H1 (cell line): ENCODE measurements around the gene CSTF3. TPM values are rescaled to one million over a fixed set of nuclear protein-coding genes. Genes with fewer than 3 reads are reported as not detected.

ENCODE experiments used
- CTCF ChIA-PET: fragments of 300-600 bp; sonication (Branson Sonifier 250); formaldehyde crosslinking; loops from one replicate; lab custom pipeline; 2021; ENCODE audit not compliant: partially characterized antibody; lab: Charles Lee
- POLR2A ChIA-PET: fragments of 300-600 bp; sonication (Branson Sonifier 250); formaldehyde crosslinking; loops from one replicate; lab custom pipeline; 2021; ENCODE audit warnings: inconsistent platforms; ENCODE audit not compliant: partially characterized antibody; lab: Charles Lee
- DNase-seq, 2 experiments: peaks; one replicate each; pipeline versions ENCODE4 v3.0.0 to v3.0.0-alpha.2; 2010 to 2022; ENCODE audit warnings: low spot score in 2 of 2, low read depth in 1 of 2, mixed read lengths in 1 of 2
- FAIRE-seq: peaks from 2 replicates; lab custom pipeline; 2011; peaks lifted over from hg19 to GRCh38; lab: Jason Lieb, UNC
- H2AFZ ChIP-seq: 2 replicates; pipeline ENCODE4 v1.8.1; 2012; ENCODE audit warnings: low read length, inconsistent platforms
- H2AK5ac ChIP-seq: 2 replicates; pipeline ENCODE4 v1.6.1; 2013; ENCODE audit warnings: low read depth, low read length
- H2BK120ac ChIP-seq: replicated peaks from 2 replicates; pipeline ENCODE3; 2013; ENCODE audit warnings: low read depth, low read length, inconsistent platforms
- H2BK12ac ChIP-seq: 2 replicates; pipeline ENCODE4 v1.6.1; 2013; ENCODE audit warnings: low read depth, low read length
- H2BK15ac ChIP-seq: 2 replicates; pipeline ENCODE4 v1.6.1; 2013; ENCODE audit warnings: low read length
- H2BK20ac ChIP-seq: 2 replicates; pipeline ENCODE4 v1.6.1; 2013; ENCODE audit warnings: low read length
- H2BK5ac ChIP-seq: 2 replicates; pipeline ENCODE4 v1.6.1; 2013; ENCODE audit warnings: low read depth, low read length
- H3K14ac ChIP-seq: 2 replicates; pipeline ENCODE4 v1.6.1; 2013; ENCODE audit warnings: inconsistent platforms; ENCODE audit not compliant: insufficient read length
- H3K18ac ChIP-seq: 2 replicates; pipeline ENCODE4 v1.6.1; 2013; ENCODE audit warnings: low read length; ENCODE audit errors: extremely low read depth
- H3K23ac ChIP-seq: 2 replicates; pipeline ENCODE4 v1.6.1; 2013; ENCODE audit warnings: inconsistent platforms; ENCODE audit not compliant: insufficient read length
- H3K23me2 ChIP-seq: 2 replicates; pipeline ENCODE4 v1.6.1; 2013; ENCODE audit warnings: low read depth, low read length
- H3K27ac ChIP-seq: 2 replicates; pipeline ENCODE4 v1.6.1; 2011; ENCODE audit warnings: low read depth, low read length, inconsistent platforms
- H3K27me3 ChIP-seq, 4 experiments: replicated peaks in 1 of 4; 1 replicate in 1 of 4; 2 replicates in 3 of 4; pipeline versions ENCODE4 v1.6.1 to v1.8.1; 2011 to 2013; ENCODE audit warnings: low read length in 3 of 4, mild to moderate bottlenecking in 3 of 4, inconsistent platforms in 2 of 4, mixed read lengths in 2 of 4, moderate library complexity in 1 of 4; ENCODE audit not compliant: control insufficient read depth in 3 of 4, insufficient read depth in 3 of 4; ENCODE audit errors: extremely low read depth in 1 of 4
- H3K36me3 ChIP-seq, 4 experiments: 2 replicates each; pipeline versions ENCODE4 v1.6.1 to v1.8.1; 2011 to 2013; ENCODE audit warnings: mild to moderate bottlenecking in 4 of 4, low read length in 3 of 4, moderate library complexity in 2 of 4, control low read depth in 1 of 4, inconsistent platforms in 1 of 4; ENCODE audit not compliant: insufficient read depth in 4 of 4, control insufficient read depth in 2 of 4
- H3K4ac ChIP-seq: replicated peaks from 2 replicates; pipeline ENCODE3; 2013; ENCODE audit warnings: low read length, low read depth, mixed read lengths, inconsistent platforms; ENCODE audit not compliant: insufficient read length
- H3K4me1 ChIP-seq, 4 experiments: replicated peaks in 1 of 4; 1 replicate in 1 of 4; 2 replicates in 3 of 4; pipeline versions ENCODE4 v1.6.1 to v1.8.1; 2011 to 2013; ENCODE audit warnings: low read length in 3 of 4, inconsistent platforms in 2 of 4, mixed read lengths in 1 of 4; ENCODE audit not compliant: insufficient read depth in 4 of 4, control insufficient read depth in 3 of 4
- H3K4me2 ChIP-seq, 2 experiments: 2 replicates each; pipeline versions ENCODE4 v1.6.1 to v1.8.1; 2011 to 2013; ENCODE audit warnings: low read depth in 2 of 2, low read length in 2 of 2, control low read depth in 1 of 2, inconsistent platforms in 1 of 2, mild to moderate bottlenecking in 1 of 2; ENCODE audit not compliant: insufficient read depth in 1 of 2
- H3K4me3 ChIP-seq, 4 experiments: fragments of 200-600, 300-600 bp in 1 of 4; sonication (generic), shearing (Covaris generic), sonication (Bioruptor Twin) in 1 of 4; 2 replicates each; pipeline versions ENCODE4 v1.5.1 to v1.8.1; 2011 to 2016; ENCODE audit warnings: low read length in 4 of 4, low read depth in 3 of 4, control low read depth in 2 of 4, inconsistent platforms in 2 of 4, mild to moderate bottlenecking in 2 of 4, mixed read lengths in 1 of 4, moderate library complexity in 1 of 4; ENCODE audit not compliant: insufficient read depth in 2 of 4; ENCODE audit errors: extremely low read depth in 1 of 4
- H3K56ac ChIP-seq: replicated peaks from 2 replicates; pipeline ENCODE3; 2013; ENCODE audit warnings: low read depth, mild to moderate bottlenecking, mixed read lengths, low read length, inconsistent platforms; ENCODE audit not compliant: insufficient read length
- H3K79me1 ChIP-seq: 2 replicates; pipeline ENCODE4 v1.6.1; 2013; ENCODE audit warnings: low read depth, low read length, control low read depth
- H3K79me2 ChIP-seq, 2 experiments: 2 replicates each; pipeline versions ENCODE4 v1.6.1 to v1.8.1; 2012 to 2013; ENCODE audit warnings: low read length in 2 of 2, mild to moderate bottlenecking in 2 of 2, inconsistent platforms in 1 of 2; ENCODE audit not compliant: insufficient read depth in 2 of 2, control insufficient read depth in 1 of 2
- H3K9ac ChIP-seq, 4 experiments: replicated peaks in 1 of 4; 1 replicate in 1 of 4; 2 replicates in 3 of 4; pipeline versions ENCODE4 v1.6.1 to v1.8.1; 2011 to 2013; ENCODE audit warnings: low read depth in 3 of 4, low read length in 3 of 4, control low read depth in 2 of 4, mild to moderate bottlenecking in 2 of 4, moderate library complexity in 2 of 4, inconsistent platforms in 1 of 4; ENCODE audit errors: extremely low read depth in 1 of 4
- H3K9me3 ChIP-seq, 2 experiments: 2 replicates each; pipeline versions ENCODE4 v1.6.1 to v1.8.1; 2012 to 2013; ENCODE audit warnings: mild to moderate bottlenecking in 2 of 2, moderate library complexity in 2 of 2, control low read depth in 1 of 2, inconsistent platforms in 1 of 2, low read depth in 1 of 2, low read length in 1 of 2, mixed read lengths in 1 of 2; ENCODE audit not compliant: insufficient read depth in 2 of 2
- H4K20me1 ChIP-seq, 2 experiments: replicated peaks in 1 of 2; 2 replicates each; pipeline versions ENCODE3 to v1.8.1; 2011 to 2013; ENCODE audit warnings: inconsistent platforms in 2 of 2, low read length in 2 of 2, mild to moderate bottlenecking in 1 of 2; ENCODE audit not compliant: insufficient read depth in 2 of 2, control insufficient read depth in 1 of 2
- H4K5ac ChIP-seq: 2 replicates; pipeline ENCODE4 v1.6.1; 2013; ENCODE audit warnings: low read length, low read depth, mixed read lengths, inconsistent platforms; ENCODE audit not compliant: insufficient read length
- H4K8ac ChIP-seq: 2 replicates; pipeline ENCODE4 v1.8.0; 2013; ENCODE audit warnings: mild to moderate bottlenecking, moderate library complexity, low read length, inconsistent platforms; ENCODE audit not compliant: insufficient read depth; ENCODE audit errors: extremely low read depth
- H4K91ac ChIP-seq: replicated peaks from 2 replicates; pipeline ENCODE3; 2013; ENCODE audit warnings: low read length, mixed read lengths, inconsistent platforms; ENCODE audit not compliant: insufficient read length
- E2F6 ChIP-seq: IDR thresholded peaks from 2 replicates; pipeline ENCODE4 v1.6.1; 2012; ENCODE audit warnings: inconsistent platforms
- JUN ChIP-seq: IDR thresholded peaks from 2 replicates; pipeline ENCODE4 v1.6.1; 2011; ENCODE audit warnings: low read depth, mild to moderate bottlenecking, improper control_type of control experiment, low read length
- MAFK ChIP-seq: IDR thresholded peaks from 2 replicates; pipeline ENCODE4 v1.6.1; 2012; ENCODE audit warnings: low read depth, mild to moderate bottlenecking, improper control_type of control experiment, low read length
- SP4 ChIP-seq: IDR thresholded peaks from 2 replicates; pipeline ENCODE4 v1.6.1; 2012; ENCODE audit warnings: low read length, inconsistent platforms
- TAF7 ChIP-seq: optimal IDR thresholded peaks from 2 replicates; pipeline ENCODE3; 2011; ENCODE audit warnings: low read depth, mild to moderate bottlenecking, inconsistent platforms, low read length, moderate library complexity, borderline replicate concordance
- ZNF274 ChIP-seq: IDR thresholded peaks from 2 replicates; pipeline ENCODE4 v1.7.0; 2012; ENCODE audit warnings: low read length, borderline replicate concordance; ENCODE audit errors: extremely low read depth
- WGBS, 2 experiments: shearing (Covaris generic) in 1 of 2; methylation state at CpG; one replicate each; pipeline versions ENCODE4 v1.1.6 to v1.1.7; 2013 to 2015; ENCODE audit warnings: low lambda C conversion rate in 2 of 2, mixed read lengths in 2 of 2, inconsistent platforms in 1 of 2, low coverage in 1 of 2, missing lambda C conversion rate in 1 of 2; ENCODE audit not compliant: insufficient replicate concordance in 2 of 2, insufficient coverage in 1 of 2, insufficient read length in 1 of 2; ENCODE audit errors: extremely low coverage in 1 of 2, missing lambda C conversion rate in 1 of 2; 5-methylcytosine and 5-hydroxymethylcytosine counted together
- polyA plus RNA-seq, 7 experiments: library from polyadenylated mRNA; depleted of rRNA in 3 of 7; stranded (reverse) in 5 of 7; unstranded in 2 of 7; fragments of >200 nt in 5 of 7; fragments of 200-250 nt in 2 of 7; gene quantifications; 1 replicate in 5 of 7; 2 replicates in 1 of 7; 4 replicates in 1 of 7; pipeline versions ENCODE4 v1.2.1 to v1.2.3, GENCODE V29; 2011 to 2013; ENCODE audit warnings: missing spikeins in 2 of 7, mixed read lengths in 2 of 7
- total RNA-seq: library from RNA; stranded (reverse); fragmentation: NEBNext Ultra II Directional; extraction: Animal tissue kit (Norgen Biotek cat#: 25700); gene quantifications from 2 replicates; pipeline ENCODE4 v1.2.1, GENCODE V29; 2021

CSTF3 gene
- total and polyA plus RNA-seq, 2 of the 8 experiments (the other 6 are each of a cell fraction or from before 2014, with no cell fraction given), result 22.3 to 54.7 TPM

- no peak overlapping the region for H2BK5ac ChIP-seq
- no peaks in the 10 kb centered on the region for H3K4me1 ChIP-seq
- H3K23me2 ChIP-seq, result no peaks in the 10 kb centered on the region
- H3K18ac ChIP-seq, result no peak overlapping the region
- no peaks in the 10 kb centered on the region for H3K27me3 ChIP-seq
- H3K4me3 ChIP-seq, result no peak overlapping the region
- H3K9ac ChIP-seq, result no peak overlapping the region
- POLR2A ChIA-PET, result interaction anchor here (0.7 to 1.5 kb wide), 2 partner anchors 12 to 15 kb away, joined by 3 to 5 read pairs; no protein-coding TSS in a partner anchor
- no peak for DNase-seq
- H3K27ac ChIP-seq, result no peak overlapping the region
- H3K23ac ChIP-seq, result no peak overlapping the region
- H2AK5ac ChIP-seq, result no peak overlapping the region
- no peaks in the 10 kb centered on the region for H3K79me2 ChIP-seq
- H2BK20ac ChIP-seq, result no peak overlapping the region
- H3K4me2 ChIP-seq, result no peak overlapping the region
- no peak overlapping the region for H2BK120ac ChIP-seq
- peaks cover 0 to 4% of the 10 kb centered on the region in 2 experiments for H4K20me1 ChIP-seq
- H3K9me3 ChIP-seq, result no peaks in the 10 kb centered on the region
- no peak overlapping the region for H4K5ac ChIP-seq
- CTCF ChIA-PET, result interaction anchor here (0.7 to 4.3 kb wide), 9 partner anchors 8 to 349 kb away, joined by 3 to 28 read pairs (median 4); no protein-coding TSS in a partner anchor
- H2AFZ ChIP-seq, result no peak overlapping the region
- no peak overlapping the region for H3K4ac ChIP-seq
- peaks cover 3 to 22% (median 8%) of the 10 kb centered on the region in 4 experiments; a peak in 6 of 8 replicates for H3K36me3 ChIP-seq
- H4K91ac ChIP-seq, result no peak overlapping the region
- H3K14ac ChIP-seq, result no peak overlapping the region
- TF ChIP-seq JUN, result no peak
- no peak for TF ChIP-seq TAF7
- no peak for TF ChIP-seq SP4
- no peak for TF ChIP-seq ZNF274
- TF ChIP-seq E2F6, result no peak
- TF ChIP-seq MAFK, result no peak
- no peak overlapping the region for H3K56ac ChIP-seq
- H2BK15ac ChIP-seq, result no peak overlapping the region
- H3K79me1 ChIP-seq, result no peaks in the 10 kb centered on the region
- no peak for FAIRE-seq
- H2BK12ac ChIP-seq, result no peak overlapping the region
- H4K8ac ChIP-seq, result no peak overlapping the region
- 90% methylated on average over 3 of the region's 3 CpGs; no CpG with 5 or more reads in 1 of the 2 experiments for WGBS, 2 experiments
Observed at GRCh38 chr11:33063326-33063881, 97.9 kb downstream of the CSTF3 start.
